Sigmoid colon (tissue), 3 donors: Measurements from ENCODE around the gene ZNF280C.

Experiments
- CTCF ChIP-seq, 4 experiments: fragments of 450-650 bp in 3 of 4; fragments of 200-600 bp in 1 of 4; IDR thresholded peaks; one replicate each; pipeline ENCODE4 v1.5.1; 2016 to 2019; ENCODE audit warnings: antibody characterized with exemption in 4 of 4, mild to moderate bottlenecking in 3 of 4, moderate library complexity in 2 of 4
- POLR2A ChIP-seq, 2 donors: fragments of 450-650 bp; IDR thresholded peaks; one replicate each; pipeline ENCODE4 v1.6.1; 2016; ENCODE audit warnings: antibody characterized with exemption in 2 of 2, mild to moderate bottlenecking in 2 of 2, moderate library complexity in 2 of 2

- TF ChIP-seq POLR2A (IDR thresholded peaks at IDR 0.05) (no peak), CTCF (IDR thresholded peaks at IDR 0.05) (no peak)
Observed at GRCh38 chrX:130158311-130158710, 110.4 kb downstream of the ZNF280C start.
